ENCODE measurements around the gene PON2.
A peak's percentile ranks its signal among the peaks of the same experiment; 100 is the strongest.

Gene PON2

DNA sequence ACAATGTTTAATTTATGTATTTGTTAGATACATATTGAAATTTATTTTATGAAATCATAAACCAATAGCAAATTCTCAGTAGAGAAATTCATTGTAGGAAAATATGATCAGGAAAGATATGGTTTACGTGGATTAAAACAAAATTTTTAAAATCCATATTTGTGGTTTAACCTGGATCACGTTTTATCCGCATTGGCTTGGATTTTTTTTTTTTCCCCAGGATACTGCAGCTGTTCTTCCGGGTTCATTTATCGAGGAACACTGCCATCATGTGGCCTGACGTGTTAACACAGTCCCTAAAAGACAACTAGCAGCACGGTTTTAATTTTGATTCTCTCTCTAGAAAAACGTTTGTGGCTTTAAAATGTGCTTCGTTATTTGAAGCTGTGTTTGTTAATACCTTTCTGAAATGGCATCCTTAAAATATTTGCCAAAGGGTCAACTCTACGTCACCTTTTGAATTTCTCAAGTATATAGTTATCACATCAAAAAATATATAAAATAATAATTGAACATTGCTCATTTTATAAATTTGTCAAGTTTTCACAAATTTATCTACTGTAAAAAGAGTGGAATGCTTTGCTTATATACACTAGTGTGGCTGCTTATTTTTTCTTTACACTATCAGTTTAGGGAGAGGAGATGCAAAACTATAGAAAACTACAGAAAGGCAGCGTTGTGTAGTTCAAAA lies 42.2 kb upstream of the PON2 start:
- no peaks in the 10 kb centered on the region for H3K4me1 ChIP-seq (ENCODE audit: control insufficient read depth, insufficient read depth, low read length)
- H3K27ac ChIP-seq (ENCODE audit: extremely low read depth, low read depth, low read length): no peak overlapping the region
- no peaks in the 10 kb centered on the region for H3K9me3 ChIP-seq (ENCODE audit: control insufficient read depth, insufficient read depth, low read depth, low read length)
- no peak overlapping the region for H3K4me3 ChIP-seq (ENCODE audit: low read depth, low read length)
- POLR2A ChIA-PET: interaction anchor here (0.7 kb wide), 1 partner anchor 230 kb away, joined by 4 read pairs; no protein-coding TSS in a partner anchor
- no peaks in the 10 kb centered on the region for H3K36me3 ChIP-seq (ENCODE audit: control insufficient read depth in 2 of 2, insufficient read depth in 1 of 2, low read length in 2 of 2)
- CTCF ChIA-PET: interaction anchor here (0.6 to 3.4 kb wide), 57 partner anchors 8 to 1767 kb away, joined by 3 to 28 read pairs (median 4); partner anchors contain the start of genes ASB4, COL1A2 and PON2
- TF ChIP-seq ZNF394 (tag by site-specific recombination; IDR thresholded peaks at IDR 0.05; ENCODE audit: borderline replicate concordance) (no peak), YY2 (tag by site-specific recombination; IDR thresholded peaks at IDR 0.05) (no peak), ZNF654 (tag by site-specific recombination; IDR thresholded peaks at IDR 0.05; ENCODE audit: low read depth) (peak; percentile 98), TRIM28 (IDR thresholded peaks at IDR 0.05; ENCODE audit: borderline replicate concordance, low read length) (no peak), ZNF362 (tag by site-specific recombination; IDR thresholded peaks at IDR 0.05) (peak; percentile 93), ZNF404 (tag by site-specific recombination; IDR thresholded peaks at IDR 0.05) (no peak), REPIN1 (tag by site-specific recombination; IDR thresholded peaks at IDR 0.05; ENCODE audit: low read depth) (no peak), ZNF214 (tag by site-specific recombination; IDR thresholded peaks at IDR 0.05; ENCODE audit: borderline replicate concordance) (no peak), ZNF423 (tag by site-specific recombination; IDR thresholded peaks at IDR 0.05) (no peak), ZNF600 (tag by site-specific recombination; IDR thresholded peaks at IDR 0.05) (no peak), PRDM2 (tag by site-specific recombination; IDR thresholded peaks at IDR 0.05; ENCODE audit: borderline replicate concordance) (no peak), ZNF629 (tag by site-specific recombination; IDR thresholded peaks at IDR 0.05) (0 out of 2 replicates have a peak, but pooled peaks have one; percentile 14), ZNF518A (tag by site-specific recombination; conservative IDR thresholded peaks at IDR 0.05; ENCODE audit: low read depth) (0 out of 2 replicates have a peak, but pooled peaks have one; percentile 52), ZNF354C (tag by site-specific recombination; IDR thresholded peaks at IDR 0.05; ENCODE audit: borderline replicate concordance, low read depth) (no peak), ZFP3 (tag by site-specific recombination; IDR thresholded peaks at IDR 0.05; ENCODE audit: low read depth) (no peak), OVOL3 (tag by site-specific recombination; IDR thresholded peaks at IDR 0.05) (no peak), BCL11A (tag by site-specific recombination; IDR thresholded peaks at IDR 0.05; ENCODE audit: low read depth) (no peak)
- TF ChIP-seq, protein P1, sequence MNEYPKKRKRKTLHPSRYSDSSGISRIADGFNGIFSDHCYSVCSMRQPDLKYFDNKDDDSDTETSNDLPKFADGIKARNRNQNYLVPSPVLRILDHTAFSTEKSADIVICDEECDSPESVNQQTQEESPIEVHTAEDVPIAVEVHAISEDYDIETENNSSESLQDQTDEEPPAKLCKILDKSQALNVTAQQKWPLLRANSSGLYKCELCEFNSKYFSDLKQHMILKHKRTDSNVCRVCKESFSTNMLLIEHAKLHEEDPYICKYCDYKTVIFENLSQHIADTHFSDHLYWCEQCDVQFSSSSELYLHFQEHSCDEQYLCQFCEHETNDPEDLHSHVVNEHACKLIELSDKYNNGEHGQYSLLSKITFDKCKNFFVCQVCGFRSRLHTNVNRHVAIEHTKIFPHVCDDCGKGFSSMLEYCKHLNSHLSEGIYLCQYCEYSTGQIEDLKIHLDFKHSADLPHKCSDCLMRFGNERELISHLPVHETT (tag by site-specific recombination; IDR thresholded peaks at IDR 0.05): no peak
- TF ChIP-seq, protein P2, sequence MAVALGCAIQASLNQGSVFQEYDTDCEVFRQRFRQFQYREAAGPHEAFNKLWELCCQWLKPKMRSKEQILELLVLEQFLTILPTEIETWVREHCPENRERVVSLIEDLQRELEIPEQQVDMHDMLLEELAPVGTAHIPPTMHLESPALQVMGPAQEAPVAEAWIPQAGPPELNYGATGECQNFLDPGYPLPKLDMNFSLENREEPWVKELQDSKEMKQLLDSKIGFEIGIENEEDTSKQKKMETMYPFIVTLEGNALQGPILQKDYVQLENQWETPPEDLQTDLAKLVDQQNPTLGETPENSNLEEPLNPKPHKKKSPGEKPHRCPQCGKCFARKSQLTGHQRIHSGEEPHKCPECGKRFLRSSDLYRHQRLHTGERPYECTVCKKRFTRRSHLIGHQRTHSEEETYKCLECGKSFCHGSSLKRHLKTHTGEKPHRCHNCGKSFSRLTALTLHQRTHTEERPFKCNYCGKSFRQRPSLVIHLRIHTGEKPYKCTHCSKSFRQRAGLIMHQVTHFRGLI (tag by site-specific recombination; IDR thresholded peaks at IDR 0.05): no peak
- TF ChIP-seq, protein P3, sequence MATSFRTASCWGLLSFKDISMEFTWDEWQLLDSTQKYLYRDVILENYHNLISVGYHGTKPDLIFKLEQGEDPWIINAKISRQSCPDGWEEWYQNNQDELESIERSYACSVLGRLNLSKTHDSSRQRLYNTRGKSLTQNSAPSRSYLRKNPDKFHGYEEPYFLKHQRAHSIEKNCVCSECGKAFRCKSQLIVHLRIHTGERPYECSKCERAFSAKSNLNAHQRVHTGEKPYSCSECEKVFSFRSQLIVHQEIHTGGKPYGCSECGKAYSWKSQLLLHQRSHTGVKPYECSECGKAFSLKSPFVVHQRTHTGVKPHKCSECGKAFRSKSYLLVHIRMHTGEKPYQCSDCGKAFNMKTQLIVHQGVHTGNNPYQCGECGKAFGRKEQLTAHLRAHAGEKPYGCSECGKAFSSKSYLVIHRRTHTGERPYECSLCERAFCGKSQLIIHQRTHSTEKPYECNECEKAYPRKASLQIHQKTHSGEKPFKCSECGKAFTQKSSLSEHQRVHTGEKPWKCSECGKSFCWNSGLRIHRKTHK (tag by site-specific recombination; IDR thresholded peaks at IDR 0.05): no peak
